Measurements from ENCODE around the gene PRRC2A.
A peak's percentile ranks its signal among the peaks of the same experiment; 100 is the strongest.

PRRC2A gene

GRCh38 chr6:31643818-31644454 is 23.4 kb downstream of the PRRC2A start:
- no peak overlapping the region for H3K4me3 ChIP-seq (ENCODE audit: control insufficient read depth, low read depth, low read length)
- no peak for TF ChIP-seq CTCF (IDR thresholded peaks at IDR 0.05; ENCODE audit: control insufficient read depth, insufficient read depth, low read depth, low read length, missing control alignments)
- DNase-seq (ENCODE audit: low read depth): no peak

DNA sequence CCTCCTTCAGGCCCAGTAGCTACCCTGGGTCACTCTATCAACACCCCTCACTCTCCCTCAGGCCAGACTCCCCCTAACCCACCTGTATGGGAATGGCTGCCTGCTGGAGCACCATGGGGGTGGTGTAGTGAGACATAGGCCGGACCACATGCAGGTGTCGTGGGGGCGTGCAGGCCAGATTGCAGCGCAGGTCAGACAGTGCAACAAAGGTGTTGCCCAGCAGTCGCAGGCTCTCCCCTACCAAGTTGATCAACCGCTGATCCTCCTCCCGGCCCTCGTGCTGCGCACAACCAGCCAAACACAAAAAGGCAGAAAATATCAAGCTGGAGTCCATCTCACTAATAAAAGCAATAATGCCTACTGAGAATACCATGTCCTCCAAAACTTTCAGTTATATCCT is 24.8 kb downstream of the PRRC2A start:
- DNase-seq (ENCODE audit: low read depth): no peak
- no peak for TF ChIP-seq CTCF (IDR thresholded peaks at IDR 0.05; ENCODE audit: control insufficient read depth, insufficient read depth, low read depth, low read length, missing control alignments)
- no peak overlapping the region for H3K4me3 ChIP-seq (ENCODE audit: control insufficient read depth, low read depth, low read length)

DNA sequence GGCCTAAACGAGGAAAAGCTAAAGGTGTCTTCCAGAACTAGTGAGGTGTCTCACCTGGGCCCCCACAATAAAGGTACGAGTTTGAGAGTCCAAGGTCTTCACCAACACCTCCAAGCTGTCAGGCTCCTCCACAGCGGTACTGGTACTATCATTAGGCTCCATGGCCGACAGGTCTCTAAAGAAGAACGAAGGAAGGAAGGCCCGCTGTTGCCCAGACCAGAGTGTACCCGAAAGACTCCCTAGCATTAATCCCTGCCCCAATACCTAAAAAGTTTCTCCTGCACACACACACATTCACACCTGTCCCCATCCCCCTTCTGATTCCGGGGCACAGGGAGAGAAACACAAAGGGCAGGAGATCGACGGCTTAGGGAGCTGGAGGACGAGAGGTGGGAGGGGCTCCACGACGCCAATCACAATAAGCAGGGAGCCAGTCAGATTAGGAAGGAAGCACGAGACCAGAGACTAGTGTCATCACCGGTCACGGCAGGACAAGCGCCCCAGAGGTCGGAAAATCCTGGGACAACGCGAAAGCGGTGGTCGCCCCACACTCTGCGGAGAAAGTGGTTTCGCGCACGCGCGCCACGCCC is 31.2 kb downstream of the PRRC2A start:
- TF ChIP-seq CTCF (IDR thresholded peaks at IDR 0.05; ENCODE audit: control insufficient read depth, insufficient read depth, low read depth, low read length, missing control alignments): no peak
- DNase-seq (ENCODE audit: low read depth): peak; percentile 35
- peak overlapping the region; percentile 89 for H3K4me3 ChIP-seq (ENCODE audit: control insufficient read depth, low read depth, low read length)

DNA sequence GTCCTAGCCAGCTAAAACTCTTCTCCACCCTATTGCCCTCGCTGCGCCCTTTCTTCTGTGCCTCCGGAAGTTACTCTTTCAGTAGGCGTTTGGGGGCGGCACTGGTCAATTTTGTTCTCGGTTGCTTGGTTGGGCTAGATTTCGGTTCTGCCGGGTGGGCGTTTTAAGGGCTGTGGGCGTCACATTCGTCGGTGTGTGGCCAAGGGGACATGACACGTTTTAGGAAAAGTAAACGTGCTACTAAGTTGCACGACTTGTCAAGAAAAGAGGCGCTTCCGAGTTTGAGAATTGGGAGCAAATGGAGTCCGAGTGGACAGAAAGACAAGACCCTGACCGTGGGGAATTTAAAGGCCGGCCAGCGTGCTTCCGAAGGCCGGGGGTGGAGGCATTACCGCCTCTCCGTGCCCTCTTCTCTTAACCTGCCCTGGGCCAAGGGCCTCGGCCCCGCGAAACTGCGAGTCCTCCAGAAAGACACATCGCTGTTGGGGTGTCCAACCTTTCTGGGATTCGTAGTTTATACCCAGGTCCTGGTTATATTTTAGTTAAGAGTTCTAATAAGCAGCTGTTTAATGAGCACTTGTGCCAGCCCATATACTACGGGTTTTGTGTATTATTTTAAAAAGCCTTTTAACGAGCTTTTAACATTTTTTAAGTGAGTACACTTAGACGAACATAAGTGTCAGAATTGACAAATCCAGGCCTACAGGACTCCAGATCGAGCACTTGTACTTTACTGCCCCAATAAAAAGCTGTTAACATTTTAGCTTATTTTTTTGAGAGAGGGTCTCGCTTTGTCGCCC is 32.6 kb downstream of the PRRC2A start:
- TF ChIP-seq CTCF (IDR thresholded peaks at IDR 0.05; ENCODE audit: control insufficient read depth, insufficient read depth, low read depth, low read length, missing control alignments): no peak
- peak overlapping the region; percentile 89 for H3K4me3 ChIP-seq (ENCODE audit: control insufficient read depth, low read depth, low read length)
- DNase-seq (ENCODE audit: low read depth): peak; percentile 68

- H3K4me3 ChIP-seq (ENCODE audit: control insufficient read depth, low read depth, low read length): no peak overlapping the region
- TF ChIP-seq CTCF (IDR thresholded peaks at IDR 0.05; ENCODE audit: control insufficient read depth, insufficient read depth, low read depth, low read length, missing control alignments): no peak
- DNase-seq (ENCODE audit: low read depth): no peak
Observed at GRCh38 chr6:31654574-31655348, 34.2 kb downstream of the PRRC2A start.
